GM20000 (cell line): ENCODE results near the gene FBXL17.

Experiments used
- DNase-seq: peaks from one replicate; pipeline ENCODE4 v3.0.0; 2012; ENCODE audit warnings: low spot score
- TF ChIP-seq, protein P1 (sequence below): IDR thresholded peaks from 2 replicates; pipeline ENCODE4 v1.5.1; 2012; ENCODE audit warnings: mild to moderate bottlenecking, control low read depth; ENCODE audit errors: extremely low read depth, missing control alignments

The FBXL17 gene

DNA sequence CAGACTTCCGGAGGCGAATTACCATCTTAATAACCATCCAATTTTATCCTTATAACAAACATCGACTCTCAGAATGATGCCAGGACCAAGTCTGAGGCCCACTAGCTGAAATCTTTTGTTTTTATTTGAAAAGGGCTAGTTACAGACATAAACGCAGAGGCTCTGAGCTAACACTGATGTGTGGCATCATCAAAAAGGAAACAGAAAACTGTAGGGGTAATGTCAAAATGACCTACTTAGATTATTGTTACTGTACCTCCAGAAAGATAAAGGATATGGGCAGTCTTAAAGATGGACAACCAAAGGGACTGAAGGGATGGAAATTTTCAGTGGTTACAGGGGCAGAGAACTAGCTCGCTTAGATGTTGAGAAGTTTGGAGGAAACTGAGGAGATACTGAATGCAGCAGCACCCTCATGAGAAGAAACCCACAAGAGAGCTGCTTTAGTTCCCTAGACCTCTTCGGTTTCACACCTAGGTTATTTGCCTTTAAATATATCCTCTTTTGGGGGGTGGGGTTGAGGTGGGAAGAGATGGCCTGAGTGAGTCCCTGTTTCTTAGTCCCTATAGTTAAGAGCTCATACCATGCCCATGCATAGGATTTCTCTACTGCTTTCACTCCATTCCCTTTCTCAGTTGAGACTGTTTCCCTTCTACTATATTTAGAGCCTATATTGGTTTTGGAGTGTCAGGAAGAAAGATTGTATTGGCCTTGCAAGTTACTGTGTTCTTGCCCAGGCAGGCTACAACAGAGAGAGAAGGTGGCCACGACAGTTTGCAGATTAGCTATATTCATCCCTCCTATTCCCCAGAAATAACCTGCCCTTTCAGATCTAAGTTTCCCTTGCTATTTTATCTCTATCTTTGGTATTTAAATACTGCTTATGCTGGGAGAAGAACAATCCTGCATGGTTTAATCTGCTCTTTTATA lies 390.8 kb downstream of the FBXL17 start:
- DNase-seq: no peak
- TF ChIP-seq, protein P1, sequence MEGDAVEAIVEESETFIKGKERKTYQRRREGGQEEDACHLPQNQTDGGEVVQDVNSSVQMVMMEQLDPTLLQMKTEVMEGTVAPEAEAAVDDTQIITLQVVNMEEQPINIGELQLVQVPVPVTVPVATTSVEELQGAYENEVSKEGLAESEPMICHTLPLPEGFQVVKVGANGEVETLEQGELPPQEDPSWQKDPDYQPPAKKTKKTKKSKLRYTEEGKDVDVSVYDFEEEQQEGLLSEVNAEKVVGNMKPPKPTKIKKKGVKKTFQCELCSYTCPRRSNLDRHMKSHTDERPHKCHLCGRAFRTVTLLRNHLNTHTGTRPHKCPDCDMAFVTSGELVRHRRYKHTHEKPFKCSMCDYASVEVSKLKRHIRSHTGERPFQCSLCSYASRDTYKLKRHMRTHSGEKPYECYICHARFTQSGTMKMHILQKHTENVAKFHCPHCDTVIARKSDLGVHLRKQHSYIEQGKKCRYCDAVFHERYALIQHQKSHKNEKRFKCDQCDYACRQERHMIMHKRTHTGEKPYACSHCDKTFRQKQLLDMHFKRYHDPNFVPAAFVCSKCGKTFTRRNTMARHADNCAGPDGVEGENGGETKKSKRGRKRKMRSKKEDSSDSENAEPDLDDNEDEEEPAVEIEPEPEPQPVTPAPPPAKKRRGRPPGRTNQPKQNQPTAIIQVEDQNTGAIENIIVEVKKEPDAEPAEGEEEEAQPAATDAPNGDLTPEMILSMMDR: no peak

GRCh38 chr5:107985144-107985543 lies 396.8 kb downstream of the FBXL17 start:
- TF ChIP-seq, protein P1: no peak
- no peak for DNase-seq

- no peak for DNase-seq
- TF ChIP-seq, protein P1: no peak
These were observed 399.0 kb downstream of the FBXL17 start for GRCh38 chr5:107982703-107983425.

DNA sequence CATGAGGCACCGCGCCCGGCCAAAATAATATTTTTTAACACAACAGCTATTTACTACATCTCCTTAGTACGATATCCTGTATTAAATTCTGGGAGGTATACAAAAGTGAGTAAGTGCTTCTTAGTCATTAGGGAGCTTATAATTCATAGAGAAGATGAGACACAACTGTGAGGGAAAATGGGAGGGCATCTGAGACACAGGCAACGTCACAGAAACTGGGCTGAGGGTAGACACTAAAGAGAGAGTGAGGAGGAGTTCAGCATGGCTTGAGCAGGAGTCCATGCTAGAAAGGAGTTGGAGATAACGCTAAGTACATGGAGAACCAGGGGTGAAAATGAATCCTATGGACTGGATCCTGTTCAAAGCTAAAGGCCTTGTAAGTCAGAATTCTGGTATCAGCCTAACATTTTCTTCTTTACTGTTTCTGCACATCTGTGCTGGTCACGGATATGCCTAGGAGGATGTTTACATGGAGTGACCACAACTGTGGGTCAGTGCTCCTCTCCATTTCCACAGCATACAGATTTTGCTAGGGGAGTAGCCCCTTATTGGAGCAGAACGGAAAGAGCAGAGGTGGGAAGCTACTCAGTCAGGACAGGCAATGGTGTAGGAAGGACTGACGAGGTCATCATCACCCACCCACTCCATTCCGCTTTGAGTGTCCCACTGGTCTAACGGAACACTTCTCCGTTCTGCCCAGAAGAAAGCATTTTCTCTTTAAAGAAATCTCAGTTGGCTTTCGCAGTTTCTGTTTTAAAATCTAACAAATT lies 400.8 kb downstream of the FBXL17 start:
- DNase-seq: no peak
- TF ChIP-seq, protein P1: no peak

DNA sequence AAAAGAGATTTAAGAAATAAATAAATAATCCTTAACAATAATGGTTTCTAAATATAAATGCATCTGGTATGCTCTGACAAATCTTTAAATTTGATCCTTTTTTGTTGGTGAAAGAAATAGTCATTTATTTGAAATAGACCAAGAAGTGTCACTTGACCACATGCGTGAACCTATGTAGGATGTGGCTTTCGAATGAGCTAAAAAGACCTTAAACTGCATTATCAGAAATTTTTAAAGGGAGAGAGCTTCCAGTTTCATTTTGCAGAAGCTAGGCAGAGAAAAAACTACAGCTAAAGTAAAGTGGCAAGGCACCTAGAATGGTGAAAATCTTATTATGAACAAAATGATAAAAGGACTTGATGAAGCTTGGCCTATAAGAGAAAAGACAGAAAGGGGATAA lies 402.0 kb downstream of the FBXL17 start:
- TF ChIP-seq, protein P1: no peak
- DNase-seq: peak; percentile 6

GRCh38 chr5:107979291-107979690 lies 402.6 kb downstream of the FBXL17 start:
- no peak for DNase-seq

More at GRCh38 chr5:107979291-107979690, 402.6 kb downstream of the FBXL17 start:
- TF ChIP-seq, protein P1: no peak
